ENCODE results near the gene PIGV. TPM values are rescaled to one million over a fixed set of nuclear protein-coding genes. Genes with fewer than 3 reads are reported as not detected.
"Not testable (repeated sequence)": the region's sequence is repeated elsewhere in the genome, so short reads cannot be mapped to it uniquely, and the experiment has no call there.

The PIGV gene
- total and polyA plus RNA-seq, 2 donors (not counting 1 experiment from before 2014, with no cell fraction given), result 13.3 to 29.6 TPM

GRCh38 chr1:26832249-26832960, 44.7 kb downstream of the PIGV start:
- H3K4me2 ChIP-seq (ENCODE audit: extremely low read depth, insufficient read depth, low read length), result no peak overlapping the region
- peaks cover 32% of the 10 kb centered on the region for H3K79me2 ChIP-seq (ENCODE audit: control insufficient read depth, insufficient read depth, low read length)
- no peaks in the 10 kb centered on the region for H4K20me1 ChIP-seq (ENCODE audit: control insufficient read depth, extremely low read depth, insufficient read depth, low read length)
- H3K9me3 ChIP-seq (ENCODE audit: control insufficient read depth, insufficient read depth, low read depth, low read length), result no peaks in the 10 kb centered on the region
- peaks cover 8% of the 10 kb centered on the region for H3K4me1 ChIP-seq (ENCODE audit: control insufficient read depth, extremely low read depth, insufficient read depth, low read length)
- H2AFZ ChIP-seq (ENCODE audit: low read length), result no peak overlapping the region
- H3K4me3 ChIP-seq (replicated peaks in 1 of 4; ENCODE audit: control extremely low read depth in 1 of 4, insufficient read depth in 1 of 4, low read depth in 3 of 4, low read length in 4 of 4), result no peak overlapping the region
- no peak for TF ChIP-seq CTCF (conservative IDR thresholded peaks at IDR 0.05 in 1 of 2, IDR thresholded peaks at IDR 0.05 in 1 of 2; ENCODE audit: low read depth in 1 of 2, low read length in 2 of 2)
- no peak for TF ChIP-seq EZH2 (IDR thresholded peaks at IDR 0.05; ENCODE audit: low read length, missing control alignments)
- H3K27ac ChIP-seq (ENCODE audit: insufficient read depth, low read length), result no peak overlapping the region
- H3K27me3 ChIP-seq (ENCODE audit: control insufficient read depth, insufficient read depth, low read length), result no peaks in the 10 kb centered on the region
- peaks cover 27% of the 10 kb centered on the region for H3K36me3 ChIP-seq (ENCODE audit: control insufficient read depth, insufficient read depth, low read length)
- H3K9ac ChIP-seq (ENCODE audit: insufficient read depth, low read length), result no peak overlapping the region
- DNase-seq (ENCODE audit: low read depth in 2 of 2), result no peak

GRCh38 chr1:26833432-26834405, 46.0 kb downstream of the PIGV start:
- H3K79me2 ChIP-seq (ENCODE audit: control insufficient read depth, insufficient read depth, low read length), result peaks cover 21% of the 10 kb centered on the region
- H4K20me1 ChIP-seq (ENCODE audit: control insufficient read depth, extremely low read depth, insufficient read depth, low read length), result no peaks in the 10 kb centered on the region
- H2AFZ ChIP-seq (ENCODE audit: low read length), result no peak overlapping the region
- H3K27me3 ChIP-seq (ENCODE audit: control insufficient read depth, insufficient read depth, low read length), result no peaks in the 10 kb centered on the region
- no peak overlapping the region for H3K27ac ChIP-seq (ENCODE audit: insufficient read depth, low read length)
- no peak for TF ChIP-seq EZH2 (IDR thresholded peaks at IDR 0.05; ENCODE audit: low read length, missing control alignments)
- no peak for TF ChIP-seq CTCF (conservative IDR thresholded peaks at IDR 0.05 in 1 of 2, IDR thresholded peaks at IDR 0.05 in 1 of 2; ENCODE audit: low read depth in 1 of 2, low read length in 2 of 2)
- H3K36me3 ChIP-seq (ENCODE audit: control insufficient read depth, insufficient read depth, low read length), result peaks cover 29% of the 10 kb centered on the region
- H3K4me1 ChIP-seq (ENCODE audit: control insufficient read depth, extremely low read depth, insufficient read depth, low read length), result peaks cover 3% of the 10 kb centered on the region
- DNase-seq (ENCODE audit: low read depth in 2 of 2), result no peak
- no peak overlapping the region for H3K4me3 ChIP-seq (replicated peaks in 1 of 4; ENCODE audit: control extremely low read depth in 1 of 4, insufficient read depth in 1 of 4, low read depth in 3 of 4, low read length in 4 of 4)
- H3K9ac ChIP-seq (ENCODE audit: insufficient read depth, low read length), result no peak overlapping the region
- no peak overlapping the region for H3K4me2 ChIP-seq (ENCODE audit: extremely low read depth, insufficient read depth, low read length)
- no peaks in the 10 kb centered on the region for H3K9me3 ChIP-seq (ENCODE audit: control insufficient read depth, insufficient read depth, low read depth, low read length)

- not testable (repeated sequence) for H4K20me1 ChIP-seq (ENCODE audit: control insufficient read depth, extremely low read depth, insufficient read depth, low read length); H3K9me3 ChIP-seq (ENCODE audit: control insufficient read depth, insufficient read depth, low read depth, low read length); H2AFZ ChIP-seq (ENCODE audit: low read length); H3K79me2 ChIP-seq (ENCODE audit: control insufficient read depth, insufficient read depth, low read length); H3K27ac ChIP-seq (ENCODE audit: insufficient read depth, low read length); H3K4me1 ChIP-seq (ENCODE audit: control insufficient read depth, extremely low read depth, insufficient read depth, low read length); H3K9ac ChIP-seq (ENCODE audit: insufficient read depth, low read length); H3K4me3 ChIP-seq (replicated peaks in 1 of 4; ENCODE audit: control extremely low read depth in 1 of 4, insufficient read depth in 1 of 4, low read depth in 3 of 4, low read length in 4 of 4); DNase-seq (ENCODE audit: low read depth in 2 of 2); H3K4me2 ChIP-seq (ENCODE audit: extremely low read depth, insufficient read depth, low read length); H3K27me3 ChIP-seq (ENCODE audit: control insufficient read depth, insufficient read depth, low read length)
- H3K36me3 ChIP-seq (ENCODE audit: control insufficient read depth, insufficient read depth, low read length), result peaks cover 22% of the 10 kb centered on the region
These were observed 49.9 kb downstream of the PIGV start for GRCh38 chr1:26837665-26838064.

Data from fibroblast of lung (primary cell).